Right forelimb (tissue), 1 donor: ENCODE results near the gene MED7.

Source experiments
- DNase-seq: peaks from one replicate; pipeline ENCODE4 v3.0.0-alpha.2; 2018

The MED7 gene

DNA sequence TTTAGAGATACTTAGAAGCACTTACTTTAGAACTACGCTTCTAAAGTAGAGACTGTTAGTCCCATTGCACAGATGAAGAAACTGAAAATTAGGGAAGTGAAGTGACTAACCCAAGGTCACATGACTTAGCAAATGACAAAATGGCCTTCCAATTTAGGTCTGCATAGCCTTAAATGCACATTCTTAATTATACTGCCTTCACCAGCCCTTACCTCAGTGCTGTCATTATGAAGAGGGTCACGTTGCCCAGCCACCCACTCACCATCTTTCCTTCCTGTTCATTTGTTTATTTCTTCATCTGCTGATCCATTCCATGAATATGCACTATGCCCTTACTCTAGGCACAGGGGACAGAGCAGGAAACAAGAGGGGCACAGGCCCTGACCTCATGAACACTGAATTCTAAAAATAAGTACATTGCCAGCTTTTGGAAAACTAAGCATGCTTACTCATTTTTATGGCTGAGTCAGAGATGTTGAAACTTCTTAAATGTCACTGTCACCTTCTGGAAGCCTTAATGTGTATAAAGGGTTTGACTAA, 42.5 kb downstream of the MED7 start:
- DNase-seq, result no peak

GRCh38 chr5:157088342-157088990, 54.2 kb downstream of the MED7 start:
- no peak for DNase-seq
